NCI-H2107 (cell line): Measurements from ENCODE around the gene CCDC7.
"Not testable (repeated sequence)": the region's sequence is repeated elsewhere in the genome, so short reads cannot be mapped to it uniquely, and the experiment has no call there.

Experiments used
- DNase-seq: peaks from one replicate; lab custom pipeline; 2025; lab: John Stamatoyannopoulos, UW

CCDC7 gene

DNA sequence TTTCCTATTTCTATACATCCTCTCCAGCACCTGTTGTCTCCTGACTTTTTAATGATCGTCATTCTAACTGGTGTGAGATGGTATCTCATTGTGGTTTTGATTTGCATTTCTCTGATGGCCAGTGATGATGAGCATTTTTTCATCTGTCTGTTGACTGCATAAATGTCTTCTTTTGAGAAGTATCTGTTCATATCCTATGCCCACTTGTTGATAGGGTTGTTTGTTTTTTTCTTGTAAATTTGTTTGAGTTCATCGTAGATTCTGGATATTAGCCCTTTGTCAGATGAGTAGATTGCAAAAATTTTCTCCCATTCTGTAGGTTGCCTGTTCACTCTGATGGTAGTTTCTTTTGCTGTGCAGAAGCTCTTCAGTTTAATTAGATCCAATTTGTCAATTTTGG, 253.7 kb downstream of the CCDC7 start:
- not testable (repeated sequence) for DNase-seq

DNA sequence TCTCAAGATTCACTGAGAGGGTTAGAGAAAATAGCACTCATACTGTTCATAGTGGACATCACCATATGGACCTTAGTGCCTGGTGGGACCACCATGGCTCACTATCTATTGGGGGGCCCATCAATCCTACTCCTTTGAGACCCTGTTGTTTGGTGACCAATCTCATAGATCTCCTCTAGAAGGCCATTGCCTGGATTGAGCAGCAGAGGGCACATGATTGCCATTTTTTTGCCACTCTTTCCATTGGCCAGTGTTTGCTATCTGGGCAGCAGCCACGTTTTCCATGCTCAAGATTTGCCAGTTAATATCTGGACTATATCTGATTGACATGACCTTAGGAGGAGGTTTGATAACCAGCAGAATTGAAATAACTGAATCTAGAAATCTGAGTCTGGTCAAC, 267.6 kb downstream of the CCDC7 start:
- no peak for DNase-seq

GRCh38 chr10:32731527-32731926, 285.6 kb downstream of the CCDC7 start:
- DNase-seq: no peak

DNA sequence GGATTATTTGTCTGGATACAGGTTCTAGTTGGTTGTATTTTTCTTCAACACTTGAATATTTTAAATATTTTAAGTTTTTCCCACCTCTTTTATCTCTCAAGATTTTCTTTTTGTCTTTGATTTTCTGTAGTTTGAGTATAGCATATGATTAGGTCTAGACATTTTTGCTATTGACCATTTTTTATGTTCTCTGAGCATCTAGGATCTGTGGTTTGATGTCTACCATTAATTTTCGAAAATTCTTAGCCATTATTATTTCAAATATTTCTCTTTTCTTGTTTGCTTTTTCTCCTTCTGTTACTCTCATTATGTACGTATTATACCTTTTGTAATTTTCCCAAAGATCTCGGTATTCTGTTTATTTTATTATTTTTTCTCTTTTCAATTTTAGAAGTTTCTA, 293.0 kb downstream of the CCDC7 start:
- DNase-seq: no peak

- DNase-seq: no peak
Observed at GRCh38 chr10:32744321-32744720, 298.4 kb downstream of the CCDC7 start.

DNA sequence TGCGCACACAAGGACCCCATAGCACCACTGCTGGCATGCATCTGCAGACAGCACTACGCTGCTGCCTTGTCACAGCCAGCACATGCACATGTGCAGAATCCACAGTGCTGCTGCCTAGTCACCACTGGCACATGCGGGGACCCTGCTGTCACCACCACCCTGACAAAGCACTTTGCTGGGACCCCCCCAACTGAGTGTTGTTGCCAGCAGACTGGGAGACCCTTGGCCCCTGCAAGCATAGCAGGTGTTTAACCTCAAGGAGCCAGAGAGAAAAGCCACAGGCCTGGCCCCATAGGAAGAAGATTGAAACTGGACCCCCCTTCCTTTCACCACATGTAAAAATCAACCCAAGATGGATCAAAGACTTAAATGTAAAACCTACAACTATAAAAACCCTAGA, 300.9 kb downstream of the CCDC7 start:
- DNase-seq: no peak

GRCh38 chr10:32751582-32751981, 305.6 kb downstream of the CCDC7 start:
- no peak for DNase-seq

DNA sequence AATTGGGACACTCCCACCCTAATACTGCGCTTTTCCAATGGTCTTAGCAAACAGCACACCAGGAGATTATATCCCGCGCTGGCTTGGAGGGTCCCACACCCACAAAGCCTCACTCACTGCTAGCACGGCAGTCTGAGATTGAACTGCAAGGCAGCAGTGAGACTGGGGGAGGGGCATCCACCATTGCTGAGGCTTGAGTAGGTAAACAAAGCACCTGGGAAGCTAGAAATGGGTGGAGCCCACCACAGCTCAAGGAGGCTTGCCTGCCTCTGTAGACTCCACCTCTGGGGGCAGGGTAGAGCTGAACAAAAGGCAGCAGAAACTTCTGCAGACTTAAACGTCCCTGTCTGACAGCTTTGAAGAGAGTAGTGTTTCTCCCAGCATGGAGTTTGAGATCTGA, 309.0 kb downstream of the CCDC7 start:
- not testable (repeated sequence) for DNase-seq

DNA sequence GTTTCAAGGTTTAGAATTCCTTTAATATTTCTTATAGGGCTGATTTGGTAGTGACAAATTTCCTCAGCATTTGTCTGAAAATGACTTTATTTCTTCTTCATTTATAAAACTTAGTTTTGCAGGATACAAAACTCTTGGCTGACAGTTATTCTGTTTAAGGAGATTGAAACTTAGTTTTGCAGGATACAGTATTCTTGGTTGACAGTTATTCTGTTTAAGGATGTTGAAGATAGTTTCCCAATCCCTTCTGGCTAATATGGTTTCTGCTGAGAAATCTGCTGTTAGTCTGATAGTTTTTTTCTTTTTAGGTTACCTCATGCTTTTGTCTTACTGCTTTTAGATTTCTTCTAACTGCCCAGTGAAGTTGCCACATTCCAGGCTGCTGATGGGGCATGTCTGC, 325.3 kb downstream of the CCDC7 start:
- no peak for DNase-seq

DNA sequence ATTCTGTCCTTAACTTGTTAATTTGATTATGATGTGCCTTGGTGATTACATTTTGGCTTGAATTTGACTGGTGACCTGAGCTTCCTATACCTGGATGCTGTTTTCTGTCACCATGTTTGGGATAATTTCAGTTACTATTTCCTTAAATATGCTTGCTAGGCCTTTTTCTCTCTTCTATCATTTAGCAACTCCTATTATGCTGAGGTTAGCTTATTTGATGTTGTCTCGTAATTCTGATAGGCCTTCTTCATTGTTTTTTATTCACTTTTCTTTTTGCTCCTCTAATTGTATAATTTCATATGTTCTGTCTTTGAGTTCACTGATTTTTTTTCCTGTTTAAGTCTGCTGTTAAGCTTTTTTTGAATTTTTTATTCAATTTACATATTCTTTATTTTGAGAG, 327.2 kb downstream of the CCDC7 start:
- no peak for DNase-seq

GRCh38 chr10:32786968-32787367, 341.0 kb downstream of the CCDC7 start:
- no peak for DNase-seq

DNA sequence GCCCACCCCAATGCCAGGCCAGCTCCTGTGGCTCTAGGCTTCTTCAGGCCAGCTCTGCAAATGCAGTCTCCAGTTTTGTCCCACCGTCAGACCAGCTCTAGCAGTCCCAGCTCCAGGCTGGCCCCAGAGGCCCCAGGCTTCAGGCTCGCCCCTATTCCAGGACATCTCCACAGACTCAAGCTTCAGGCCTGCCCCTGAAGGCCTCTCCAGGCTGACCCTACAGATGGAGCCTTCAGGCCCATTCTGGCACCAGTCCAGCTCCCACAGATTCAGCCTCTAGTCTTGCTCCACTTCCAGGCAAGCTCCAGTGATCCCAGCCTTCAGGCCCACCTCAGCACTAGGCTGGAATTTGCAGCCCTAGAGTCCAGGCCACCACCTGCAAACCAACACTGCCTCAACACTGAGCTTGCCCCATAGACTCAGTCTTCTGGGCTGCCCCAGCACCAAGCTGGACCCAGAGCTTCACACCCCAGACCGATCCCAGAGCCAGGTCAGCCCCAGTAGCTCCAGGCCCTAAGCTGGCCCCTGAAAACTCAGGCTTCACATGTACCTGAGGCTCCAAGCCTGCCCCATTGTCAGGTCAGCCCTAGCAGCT, 341.8 kb downstream of the CCDC7 start:
- DNase-seq: no peak

- no peak for DNase-seq
Observed at GRCh38 chr10:32788359-32788758, 342.4 kb downstream of the CCDC7 start.

GRCh38 chr10:32790483-32790882, 344.5 kb downstream of the CCDC7 start:
- no peak for DNase-seq

- DNase-seq: no peak
Observed at GRCh38 chr10:32793033-32793432, 347.1 kb downstream of the CCDC7 start.

GRCh38 chr10:32795598-32796183, 349.8 kb downstream of the CCDC7 start:
- peak; percentile 0 for DNase-seq

- not testable (repeated sequence) for DNase-seq
Observed at GRCh38 chr10:32797393-32797792, 351.5 kb downstream of the CCDC7 start.

GRCh38 chr10:32846974-32847373, 401.0 kb downstream of the CCDC7 start:
- DNase-seq: no peak

DNA sequence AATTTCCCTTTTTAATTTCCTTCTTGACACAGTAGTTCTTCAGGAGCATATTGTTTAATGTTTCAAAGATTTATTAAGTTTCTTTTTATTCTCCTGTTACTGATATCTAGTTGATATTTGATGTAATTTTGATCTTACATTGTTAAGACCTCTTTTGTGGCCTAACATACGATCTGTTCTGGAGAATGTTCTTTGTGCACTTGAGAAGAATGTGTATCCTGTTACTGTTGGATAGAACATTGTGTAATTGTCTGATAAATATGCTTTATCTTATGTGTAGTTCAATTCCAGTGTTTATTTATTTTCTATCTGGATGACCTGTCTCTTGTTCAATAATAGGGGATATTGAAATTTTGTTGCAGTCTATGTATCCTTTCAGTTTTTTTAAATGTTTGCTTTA, 405.4 kb downstream of the CCDC7 start:
- no peak for DNase-seq

- no peak for DNase-seq
Observed at GRCh38 chr10:32854435-32854834, 408.5 kb downstream of the CCDC7 start.

DNA sequence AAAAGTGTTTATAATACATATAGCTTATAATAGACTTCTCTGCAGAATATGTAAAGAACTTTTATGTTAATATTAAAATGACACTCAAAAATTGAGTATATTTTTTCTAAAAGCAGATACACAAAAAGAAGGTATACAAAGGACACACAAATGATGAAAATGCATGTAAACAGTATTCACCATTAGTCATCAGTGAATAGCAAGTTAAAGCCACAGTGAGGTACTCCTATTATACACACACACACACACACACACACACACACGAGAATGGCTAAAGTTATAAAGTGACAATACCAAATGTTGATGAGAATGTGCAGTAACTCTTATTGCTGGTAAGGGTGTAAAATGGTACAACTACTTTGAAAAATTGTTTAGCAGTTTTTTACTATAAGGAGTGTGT, 419.2 kb downstream of the CCDC7 start:
- DNase-seq: no peak

DNA sequence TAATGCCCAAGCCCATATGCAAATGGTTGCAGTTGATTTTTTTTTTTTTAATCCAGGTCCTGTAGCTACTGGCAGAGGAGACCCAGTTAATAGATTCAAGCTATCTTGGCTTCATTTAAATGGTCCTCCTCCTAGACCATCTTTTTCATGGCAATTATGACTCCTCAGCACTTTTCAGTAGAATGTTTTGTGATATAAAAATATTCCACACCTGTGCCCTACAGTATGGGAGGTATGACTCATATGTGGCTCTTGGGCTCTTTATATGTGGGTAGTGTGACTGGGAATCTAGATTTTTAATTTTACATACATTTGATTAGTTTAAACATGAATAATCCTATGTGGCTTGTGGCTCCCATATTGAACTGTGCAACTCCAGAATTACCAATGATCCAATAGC, 432.0 kb downstream of the CCDC7 start:
- no peak for DNase-seq

DNA sequence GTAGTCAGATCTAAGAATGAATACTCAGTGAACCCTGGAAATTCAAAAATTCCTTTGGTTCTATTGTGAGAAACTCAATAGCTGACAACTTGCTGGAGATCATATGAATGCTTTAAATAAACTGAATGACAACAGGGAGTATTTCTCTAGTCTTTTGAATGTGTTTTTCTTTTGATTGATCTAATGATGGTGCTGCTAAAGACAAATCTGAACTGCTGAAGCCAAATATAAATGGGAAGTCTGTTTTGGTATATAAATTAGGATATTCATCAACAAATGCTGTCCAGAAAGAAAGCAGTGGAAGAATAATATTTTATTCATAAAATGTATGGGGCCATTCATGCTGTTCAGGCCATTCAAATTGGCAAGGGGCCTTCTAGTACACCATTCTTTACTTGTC, 432.7 kb downstream of the CCDC7 start:
- no peak for DNase-seq

- no peak for DNase-seq
Observed at GRCh38 chr10:32882076-32882475, 436.1 kb downstream of the CCDC7 start.
